GM21529 (cell line): ENCODE measurements around the gene MAP2.
A peak's percentile ranks its signal among the peaks of the same experiment; 100 is the strongest.

ENCODE experiments used
- ATAC-seq: cut with Tn5 transposase; IDR thresholded peaks from one replicate; pipeline ENCODE4 v1.9.1; 2021; ENCODE audit not compliant: unreplicated experiment

Gene MAP2

GRCh38 chr2:209523867-209524266 lies 100.0 kb downstream of the MAP2 start:
- ATAC-seq: peak; percentile 56

DNA sequence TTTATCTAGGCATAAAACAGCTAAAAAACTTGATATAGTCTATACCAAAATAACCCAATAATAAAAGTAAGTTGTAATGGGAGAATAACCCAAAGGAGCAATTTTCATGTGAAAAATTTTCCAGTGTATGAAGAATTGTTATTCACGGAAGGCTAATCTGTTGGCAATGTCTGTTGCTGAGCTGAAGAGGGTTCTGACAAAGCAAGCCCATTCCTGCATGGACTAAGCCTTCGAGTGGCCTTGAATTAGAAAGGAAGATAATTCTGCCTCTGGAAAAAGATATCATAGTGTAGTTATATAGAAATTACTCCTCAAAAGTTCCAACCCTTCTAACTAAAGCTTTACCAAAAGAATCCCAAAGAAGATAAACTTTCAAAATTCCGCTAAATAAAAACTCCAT lies 101.5 kb downstream of the MAP2 start:
- no peak for ATAC-seq

- ATAC-seq: peak; percentile 37
Measured at GRCh38 chr2:209525834-209526281, 102.0 kb downstream of the MAP2 start.

- peak; percentile 61 for ATAC-seq
Measured at GRCh38 chr2:209526561-209526960, 102.7 kb downstream of the MAP2 start.

DNA sequence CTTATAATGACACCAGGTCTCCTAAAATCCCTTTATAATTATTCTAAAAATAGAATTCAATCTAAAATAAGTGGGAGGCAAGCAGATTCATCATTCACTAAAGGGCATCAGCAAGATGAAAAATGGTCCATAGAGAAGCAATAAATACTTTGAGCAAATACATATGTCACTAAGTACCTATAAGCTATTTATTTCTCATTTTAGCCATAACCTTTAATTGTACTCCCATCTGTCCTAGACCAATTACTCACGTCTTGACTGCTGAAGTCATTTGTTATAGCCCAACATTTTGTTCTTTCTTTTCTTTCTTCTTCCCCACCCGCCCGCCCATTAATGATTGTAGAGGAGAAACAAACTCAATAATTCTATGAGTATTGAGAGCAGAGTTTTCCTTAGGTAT lies 105.7 kb downstream of the MAP2 start:
- ATAC-seq: no peak

- ATAC-seq: no peak
Measured at GRCh38 chr2:209532321-209532720, 108.5 kb downstream of the MAP2 start.

- ATAC-seq: no peak
Measured at GRCh38 chr2:209533391-209533790, 109.5 kb downstream of the MAP2 start.

DNA sequence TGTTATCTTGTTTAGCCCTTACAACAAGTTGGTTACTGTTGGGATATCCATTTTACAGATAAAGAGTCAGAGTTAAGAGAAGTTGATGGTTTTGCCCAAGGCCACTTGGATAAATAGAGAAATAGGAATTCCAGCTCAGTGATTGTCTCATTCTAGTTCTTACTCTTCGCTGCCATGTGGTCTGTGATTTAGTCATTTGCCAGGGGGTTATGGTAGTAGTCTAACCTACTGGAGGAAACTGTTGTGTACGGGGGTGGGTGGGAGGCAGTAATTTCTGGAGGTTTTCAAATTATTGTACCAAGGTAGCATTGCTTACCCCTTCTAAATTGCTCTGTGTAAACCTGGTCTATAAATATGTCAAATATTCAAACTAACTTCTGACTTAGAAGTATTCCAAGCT lies 110.4 kb downstream of the MAP2 start:
- ATAC-seq: peak; percentile 67

DNA sequence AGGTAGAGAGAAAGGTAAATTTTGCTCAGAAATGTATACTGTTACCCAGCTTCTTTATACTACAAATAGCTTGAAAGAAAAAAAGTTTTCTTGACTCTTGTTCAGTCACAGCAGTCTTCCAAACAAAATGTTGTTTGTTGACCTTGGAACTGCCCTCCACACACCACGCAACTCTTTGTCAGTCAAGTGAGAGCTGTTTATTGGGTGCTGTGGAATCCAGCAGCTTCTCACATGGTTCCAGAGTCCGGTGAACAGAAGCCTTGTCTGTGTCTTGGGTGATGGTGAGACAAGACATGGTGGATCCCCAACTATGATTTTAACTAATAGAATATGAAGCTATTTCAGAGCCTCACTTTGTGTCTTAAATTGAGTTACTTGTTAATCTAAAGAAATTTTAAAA lies 112.5 kb downstream of the MAP2 start:
- ATAC-seq: no peak

DNA sequence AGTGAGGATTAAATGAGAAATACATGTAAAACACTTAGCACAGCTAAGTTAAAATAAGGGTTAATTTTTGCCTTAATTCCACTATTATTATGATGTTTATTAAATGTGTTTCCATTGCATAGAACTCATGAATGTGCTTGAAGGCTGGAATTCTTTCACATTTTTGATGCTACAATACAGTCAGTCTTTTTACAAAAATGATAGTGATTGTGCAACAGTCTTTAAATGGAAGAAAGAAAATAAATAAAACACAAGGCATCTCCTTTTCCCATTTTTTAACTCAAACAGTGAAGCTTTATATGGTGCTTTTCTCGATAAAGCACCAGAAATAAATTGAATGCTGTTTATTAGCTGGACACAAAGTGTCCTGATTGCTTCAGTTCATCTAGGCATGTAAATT lies 123.9 kb downstream of the MAP2 start:
- no peak for ATAC-seq

GRCh38 chr2:209549589-209549988 lies 125.7 kb downstream of the MAP2 start:
- no peak for ATAC-seq

DNA sequence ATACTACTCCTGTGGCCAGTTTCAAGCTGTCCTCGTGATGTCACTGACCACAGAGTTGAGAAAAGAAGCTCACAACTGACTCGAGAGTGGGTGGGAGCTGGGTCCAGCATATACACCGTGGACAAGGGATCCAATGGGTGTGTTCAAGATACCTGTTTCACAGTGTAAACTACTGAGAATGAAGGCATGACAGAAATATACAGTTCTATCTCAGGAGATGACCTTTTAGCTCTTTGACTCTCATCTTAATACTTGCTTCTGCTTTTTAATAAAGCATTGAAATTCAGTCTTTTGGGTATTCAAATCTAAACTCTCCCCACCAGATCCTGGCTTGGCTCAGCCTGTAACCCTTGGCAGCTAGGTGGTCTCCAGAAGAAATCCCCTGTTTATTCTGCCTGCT lies 130.1 kb downstream of the MAP2 start:
- ATAC-seq: no peak

DNA sequence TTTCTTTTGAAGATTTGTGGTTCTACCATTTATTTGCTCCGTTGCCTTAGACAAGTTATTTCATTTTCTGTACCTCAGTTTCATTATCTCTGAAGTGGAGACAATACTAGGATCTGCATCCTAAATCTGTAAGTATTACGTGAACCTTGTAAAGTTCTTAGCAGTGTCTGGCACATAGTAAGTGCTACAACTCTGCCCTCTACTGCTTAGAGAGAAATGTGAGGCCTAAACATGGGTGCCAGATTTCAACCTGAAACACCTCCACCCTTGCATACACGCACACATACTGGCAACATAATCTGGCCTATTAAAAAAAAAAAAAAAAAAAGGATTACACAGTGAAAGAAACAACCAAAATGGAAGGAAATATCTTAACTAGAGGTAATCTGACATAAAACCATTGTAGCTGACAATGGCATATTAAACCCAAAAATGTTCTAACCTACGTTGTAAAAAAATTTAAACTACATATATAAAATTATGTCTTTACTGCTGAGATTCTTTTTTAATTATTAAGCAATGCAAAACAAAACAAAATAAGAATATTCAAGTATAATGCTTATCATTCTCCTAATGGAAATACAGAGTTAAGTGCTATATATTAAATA lies 132.6 kb downstream of the MAP2 start:
- ATAC-seq: peak; percentile 73

- no peak for ATAC-seq
Measured at GRCh38 chr2:209560911-209561310, 137.1 kb downstream of the MAP2 start.

DNA sequence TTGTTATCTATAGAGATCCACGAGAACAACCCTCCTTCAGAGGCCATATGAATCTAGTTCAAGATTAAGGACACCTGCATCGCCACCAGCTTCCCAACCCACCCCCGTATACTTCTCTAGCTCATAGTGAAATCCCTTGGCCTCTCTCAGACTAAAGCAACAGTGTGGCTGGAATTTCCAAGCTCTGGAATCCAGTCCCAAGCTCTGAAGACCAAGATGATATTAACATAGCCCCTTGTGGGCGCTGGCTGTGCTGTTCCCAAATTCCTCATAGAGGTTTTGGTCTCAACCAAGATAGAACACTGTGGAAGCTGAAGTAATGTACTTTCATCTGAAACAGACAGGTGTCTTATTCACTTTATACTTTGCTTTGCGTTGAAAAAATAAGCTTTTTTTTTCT lies 139.6 kb downstream of the MAP2 start:
- ATAC-seq: no peak

GRCh38 chr2:209564816-209565215 lies 141.0 kb downstream of the MAP2 start:
- ATAC-seq: no peak

DNA sequence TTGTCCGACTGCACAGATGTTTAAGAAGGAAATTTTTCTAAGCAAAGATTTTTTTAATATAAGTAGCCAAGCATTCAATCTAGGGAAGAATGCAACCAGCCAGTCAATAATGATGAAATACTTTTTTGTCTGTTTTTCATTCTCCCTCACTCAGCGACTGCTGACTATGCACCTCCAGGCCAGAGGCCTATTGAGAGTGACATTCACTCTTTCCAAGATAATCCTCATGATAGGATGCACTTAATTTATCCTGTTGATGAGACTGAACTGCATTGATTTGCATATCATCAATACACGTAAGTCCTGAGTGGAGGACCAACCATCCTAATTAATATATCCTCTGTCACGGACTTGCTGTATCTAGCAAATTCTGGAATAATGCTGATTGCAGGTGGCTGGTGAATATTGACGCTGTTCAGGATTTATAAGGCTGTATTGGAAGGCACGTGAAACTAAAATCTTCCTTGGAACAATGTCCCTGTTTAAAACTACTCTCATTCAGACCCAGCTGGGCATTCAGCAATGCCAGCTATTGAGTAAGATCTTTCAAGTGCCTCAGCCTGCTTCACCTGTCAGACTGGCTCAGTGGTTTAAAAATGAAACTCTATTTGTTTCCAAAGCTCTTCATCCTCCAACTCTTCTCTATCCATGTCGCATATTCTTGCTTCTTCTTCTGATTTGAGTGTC lies 142.2 kb downstream of the MAP2 start:
- no peak for ATAC-seq

- ATAC-seq: no peak
Measured at GRCh38 chr2:209570194-209570593, 146.3 kb downstream of the MAP2 start.

GRCh38 chr2:209574515-209574914 lies 150.7 kb downstream of the MAP2 start:
- no peak for ATAC-seq

GRCh38 chr2:209577376-209578357 lies 153.8 kb downstream of the MAP2 start:
- no peak for ATAC-seq

- no peak for ATAC-seq
Measured at GRCh38 chr2:209578394-209579001, 154.7 kb downstream of the MAP2 start.
